Tibial artery (tissue), 4 donors: Measurements from ENCODE around the gene DCST1.

Experiments used
- DNase-seq, 2 donors: peaks; one replicate each; pipeline ENCODE4 v3.0.0-alpha.2; 2019
- H3K27ac ChIP-seq, 2 donors: fragments of 200-600 bp; sonication (generic) in 1 of 2; 1 replicate in 1 of 2; 2 replicates in 1 of 2; pipeline ENCODE4 v1.5.1; 2018 to 2019; ENCODE audit warnings: mild to moderate bottlenecking in 1 of 2
- H3K27me3 ChIP-seq, 2 donors: fragments of 200-600 bp; sonication (generic) in 1 of 2; one replicate each; pipeline versions ENCODE4 v1.5.1 to v1.6.0; 2016 to 2019
- H3K36me3 ChIP-seq, 3 donors: fragments of 200-600 bp; sonication (generic) in 2 of 3; one replicate each; pipeline ENCODE4 v1.5.1; 2016 to 2019; ENCODE audit warnings: mild to moderate bottlenecking in 2 of 3
- H3K4me1 ChIP-seq, 4 donors: fragments of 200-600 bp; sonication (generic) in 2 of 4; 1 replicate in 3 of 4; 2 replicates in 1 of 4; pipeline ENCODE4 v1.5.1; 2016 to 2019
- H3K4me3 ChIP-seq, 2 donors: fragments of 200-600 bp; sonication (generic) in 1 of 2; 1 replicate in 1 of 2; 2 replicates in 1 of 2; pipeline ENCODE4 v1.5.1; 2018 to 2019; ENCODE audit warnings: mild to moderate bottlenecking in 2 of 2
- H3K9me3 ChIP-seq, 3 donors: fragments of 200-600 bp; sonication (generic) in 1 of 3; one replicate each; pipeline ENCODE4 v1.5.1; 2016 to 2019
- intact Hi-C: fragments of 100-400 bp; cut with DNase I; formaldehyde crosslinking; loops from one replicate; pipeline ENCODE4 v1.15.0; 2023; ENCODE audit warnings: low total_unique reads
- TF ChIP-seq, protein P1 (sequence below), 2 experiments: fragments of 200-600 bp in 1 of 2; fragments of 450-650 bp in 1 of 2; IDR thresholded peaks; one replicate each; pipeline ENCODE4 v1.5.1; 2017 to 2019; ENCODE audit warnings: antibody characterized with exemption in 2 of 2, mild to moderate bottlenecking in 1 of 2, moderate library complexity in 1 of 2

Gene DCST1

DNA sequence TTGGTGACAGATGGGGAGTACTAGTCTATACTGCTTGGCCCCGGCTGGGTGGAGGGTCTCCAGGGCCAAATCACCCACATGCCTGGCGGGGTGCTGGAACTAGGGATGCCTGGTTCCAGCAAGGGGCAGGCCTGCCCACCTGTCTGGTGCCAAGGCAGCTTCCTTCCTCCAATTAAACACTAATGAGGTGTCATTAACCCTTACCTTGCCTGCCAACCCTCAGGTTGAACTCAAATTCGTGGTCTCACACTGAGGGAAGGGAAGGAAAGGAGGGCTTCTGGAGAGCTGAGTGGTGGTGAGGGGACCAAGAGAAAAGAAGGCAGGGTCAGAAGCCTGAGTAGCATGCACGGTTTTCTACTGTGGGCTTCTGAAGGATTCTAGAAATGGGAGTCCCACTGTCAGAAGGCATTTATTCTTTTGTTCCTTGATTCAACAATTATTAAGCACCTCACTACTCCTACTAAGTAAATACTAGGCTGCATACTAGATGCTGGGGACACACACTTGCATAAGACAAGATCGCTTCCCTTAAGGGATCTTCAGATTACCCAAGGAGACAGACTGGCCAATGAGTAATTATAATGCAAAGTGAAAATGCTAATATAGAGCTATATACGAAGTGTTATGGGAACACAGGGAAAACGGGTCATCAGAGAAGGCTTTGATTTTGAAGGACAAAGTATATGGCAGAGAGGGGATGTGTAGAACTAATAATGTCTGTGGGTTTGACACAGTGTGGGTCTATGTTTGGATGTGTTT, 39.1 kb downstream of the DCST1 start:
- Histone ChIP-seq H3K4me3 (no peak overlapping the region), H3K36me3 (peaks cover 0 to 11% (median 0%) of the 10 kb centered on the region in 3 donors), H3K9me3 (no peaks in the 10 kb centered on the region), H3K27ac (no peak overlapping the region), H3K27me3 (no peaks in the 10 kb centered on the region), H3K4me1 (peaks cover 0 to 20% (median 13%) of the 10 kb centered on the region in 4 donors)
- intact Hi-C loops = no loop called here
- TF ChIP-seq, protein P1, sequence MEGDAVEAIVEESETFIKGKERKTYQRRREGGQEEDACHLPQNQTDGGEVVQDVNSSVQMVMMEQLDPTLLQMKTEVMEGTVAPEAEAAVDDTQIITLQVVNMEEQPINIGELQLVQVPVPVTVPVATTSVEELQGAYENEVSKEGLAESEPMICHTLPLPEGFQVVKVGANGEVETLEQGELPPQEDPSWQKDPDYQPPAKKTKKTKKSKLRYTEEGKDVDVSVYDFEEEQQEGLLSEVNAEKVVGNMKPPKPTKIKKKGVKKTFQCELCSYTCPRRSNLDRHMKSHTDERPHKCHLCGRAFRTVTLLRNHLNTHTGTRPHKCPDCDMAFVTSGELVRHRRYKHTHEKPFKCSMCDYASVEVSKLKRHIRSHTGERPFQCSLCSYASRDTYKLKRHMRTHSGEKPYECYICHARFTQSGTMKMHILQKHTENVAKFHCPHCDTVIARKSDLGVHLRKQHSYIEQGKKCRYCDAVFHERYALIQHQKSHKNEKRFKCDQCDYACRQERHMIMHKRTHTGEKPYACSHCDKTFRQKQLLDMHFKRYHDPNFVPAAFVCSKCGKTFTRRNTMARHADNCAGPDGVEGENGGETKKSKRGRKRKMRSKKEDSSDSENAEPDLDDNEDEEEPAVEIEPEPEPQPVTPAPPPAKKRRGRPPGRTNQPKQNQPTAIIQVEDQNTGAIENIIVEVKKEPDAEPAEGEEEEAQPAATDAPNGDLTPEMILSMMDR (IDR thresholded peaks at IDR 0.05) = no peak
- DNase-seq = no peak

DNA sequence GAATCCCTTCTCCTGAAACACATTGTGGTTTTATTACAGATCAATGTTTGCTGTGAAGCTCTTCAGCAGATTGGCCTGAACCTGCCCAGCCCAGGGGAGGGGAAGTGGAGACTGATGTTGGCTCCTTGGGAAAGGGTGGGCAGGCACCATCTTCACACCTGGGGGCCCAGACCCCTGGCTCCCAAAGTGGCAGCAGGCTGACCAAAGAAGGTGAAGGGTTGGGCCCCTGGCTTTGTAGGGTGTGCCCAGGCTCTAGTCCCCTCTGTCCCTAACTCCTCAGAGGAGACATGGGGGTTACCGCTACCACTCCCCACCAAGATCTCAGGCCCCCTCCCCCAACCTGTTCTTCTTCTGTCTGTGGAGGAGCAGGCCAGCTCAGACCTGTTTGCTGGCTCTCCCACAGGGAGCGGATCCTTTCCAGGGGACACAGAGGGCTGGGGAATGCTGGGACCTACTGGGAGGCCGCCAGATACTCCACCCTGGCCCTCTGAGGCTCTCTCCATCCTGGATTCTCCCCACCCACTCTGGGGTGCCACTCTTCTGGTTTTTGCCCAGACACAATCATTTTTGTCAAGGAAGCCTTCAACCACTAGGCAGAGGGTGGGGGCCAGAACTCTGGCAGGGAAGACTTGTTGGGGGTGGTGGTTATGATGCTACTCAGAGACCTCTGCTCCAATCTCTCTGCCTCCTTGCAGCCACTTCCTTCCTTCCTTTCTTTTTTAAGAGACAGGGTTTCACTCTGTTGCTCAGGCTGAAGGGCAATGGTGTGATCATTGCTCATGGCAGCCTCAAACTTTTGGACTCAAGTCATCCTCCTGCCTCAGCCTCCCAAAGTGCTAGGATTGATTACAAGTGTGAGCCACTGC, 40.0 kb downstream of the DCST1 start:
- Histone ChIP-seq H3K4me1 (peaks cover 0 to 26% (median 15%) of the 10 kb centered on the region in 4 donors), H3K4me3 (no peak overlapping the region), H3K27me3 (no peaks in the 10 kb centered on the region), H3K36me3 (peaks cover 0 to 5% (median 0%) of the 10 kb centered on the region in 3 donors), H3K27ac (no peak overlapping the region), H3K9me3 (no peaks in the 10 kb centered on the region)
- TF ChIP-seq, protein P1 (IDR thresholded peaks at IDR 0.05) = no peak
- DNase-seq = no peak
- intact Hi-C loops = no loop called here

DNA sequence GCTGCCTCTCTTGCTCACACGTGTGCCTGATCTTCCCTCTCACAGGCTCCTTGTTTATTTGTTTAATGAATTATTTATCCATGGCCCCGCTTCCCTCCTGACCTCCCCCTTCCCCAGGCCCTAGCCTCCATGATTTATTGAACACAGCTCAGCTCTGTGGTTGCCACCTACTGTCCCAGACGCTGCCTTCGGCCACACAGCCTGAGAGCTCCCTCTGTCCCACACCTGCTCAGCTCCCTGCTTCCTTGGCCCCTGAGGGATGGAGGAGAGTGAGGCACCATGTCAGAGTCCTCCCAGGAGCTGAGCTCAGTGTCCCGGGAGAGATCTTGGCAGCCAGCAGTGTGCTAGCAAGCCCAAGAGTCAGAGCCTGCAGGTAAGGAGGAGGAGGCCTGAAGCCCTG, 41.9 kb downstream of the DCST1 start:
- H3K27ac ChIP-seq = no peak overlapping the region
- intact Hi-C loops = no loop called here
- no peak for DNase-seq
- H3K4me1 ChIP-seq = peaks cover 0 to 38% (median 29%) of the 10 kb centered on the region in 4 donors
- no peaks in the 10 kb centered on the region for H3K36me3 ChIP-seq
- TF ChIP-seq, protein P1 (IDR thresholded peaks at IDR 0.05) = no peak
- H3K9me3 ChIP-seq = no peaks in the 10 kb centered on the region
- no peak overlapping the region for H3K4me3 ChIP-seq
- peaks cover 4 to 17% of the 10 kb centered on the region in 2 donors for H3K27me3 ChIP-seq

DNA sequence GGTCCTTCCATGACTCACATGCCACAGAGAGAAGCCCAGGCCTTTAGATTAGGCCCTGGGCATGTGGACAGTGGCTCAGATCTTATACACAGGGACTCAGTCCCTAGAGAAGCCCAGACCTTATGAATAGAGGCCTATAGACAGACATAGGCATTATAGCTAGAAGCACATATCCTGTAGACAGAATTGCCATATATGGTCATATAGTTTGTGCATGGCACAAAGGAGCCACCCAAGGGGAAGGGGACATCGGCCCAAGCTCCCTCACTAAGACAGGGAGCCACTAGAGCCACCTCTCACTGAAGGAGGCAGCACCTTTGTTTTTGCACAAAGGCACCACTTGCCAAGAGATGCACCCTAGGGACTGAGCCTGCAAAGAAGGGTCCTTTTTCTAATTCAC, 42.7 kb downstream of the DCST1 start:
- TF ChIP-seq, protein P1 (IDR thresholded peaks at IDR 0.05) = no peak

DNA sequence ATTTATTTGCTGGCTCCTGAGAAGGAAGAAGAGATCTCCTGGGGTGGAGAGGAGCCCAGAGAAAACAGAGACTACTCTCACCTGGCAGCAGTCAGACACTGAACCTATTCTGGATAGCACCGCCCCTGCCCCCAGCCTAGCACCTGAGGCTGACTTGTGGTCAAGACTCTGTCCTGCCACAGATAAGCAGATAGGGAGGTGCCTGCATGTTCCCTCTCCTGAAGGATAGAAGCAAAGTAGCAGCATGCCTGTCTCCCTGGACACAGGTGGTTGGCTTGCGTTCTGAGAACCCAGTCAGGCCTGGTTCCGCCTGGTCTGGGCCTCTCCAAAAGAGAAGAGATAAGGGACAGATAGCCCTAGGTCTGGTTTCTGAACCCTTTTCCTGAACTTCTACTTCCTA, 43.7 kb downstream of the DCST1 start:
- Histone ChIP-seq H3K27me3 (peaks cover 9 to 36% of the 10 kb centered on the region in 2 donors), H3K4me1 (peaks cover 0 to 48% (median 39%) of the 10 kb centered on the region in 4 donors), H3K4me3 (no peak overlapping the region), H3K27ac (no peak overlapping the region), H3K9me3 (no peaks in the 10 kb centered on the region), H3K36me3 (no peaks in the 10 kb centered on the region)
- intact Hi-C loops = no loop called here
- no peak for DNase-seq
- TF ChIP-seq, protein P1 (IDR thresholded peaks at IDR 0.05) = no peak

More for the DNA sequence above, 42.7 kb downstream of the DCST1 start:
- intact Hi-C loops = no loop called here
- peaks cover 0 to 40% (median 31%) of the 10 kb centered on the region in 4 donors for H3K4me1 ChIP-seq
- no peak for DNase-seq
- H3K27ac ChIP-seq = no peak overlapping the region
- H3K4me3 ChIP-seq = no peak overlapping the region
- no peaks in the 10 kb centered on the region for H3K36me3 ChIP-seq
- peaks cover 9 to 26% of the 10 kb centered on the region in 2 donors for H3K27me3 ChIP-seq
- no peaks in the 10 kb centered on the region for H3K9me3 ChIP-seq
